K562 (cell line): Measurements from ENCODE around the gene ZNF362. TPM values are rescaled to one million over a fixed set of nuclear protein-coding genes. Genes with fewer than 3 reads are reported as not detected.

Source experiments
- DNMT1 ChIP-seq: fragments of 450-650 bp; IDR thresholded peaks from 2 replicates; pipeline ENCODE4 v1.6.1; 2016; ENCODE audit warnings: antibody characterized with exemption, mild to moderate bottlenecking
- HMBOX1 ChIP-seq: sonication (generic); IDR thresholded peaks from 2 replicates; pipeline ENCODE4 v1.6.1; 2016
- NFXL1 ChIP-seq: fragments of 450-650 bp; formaldehyde crosslinking; IDR thresholded peaks from 2 replicates; pipeline ENCODE4 v1.4.0; 2021; ENCODE audit warnings: mild to moderate bottlenecking
- PCBP1 ChIP-seq: fragments of 200-400 bp; formaldehyde crosslinking; IDR thresholded peaks from 2 replicates; pipeline ENCODE4 v1.6.1; 2018; ENCODE audit warnings: mild to moderate bottlenecking, low read depth, low read length; ENCODE audit not compliant: poor library complexity, severe bottlenecking
- PHF8 ChIP-seq: fragments of 200-600 bp; sonication (generic); IDR thresholded peaks from 2 replicates; pipeline ENCODE4 v1.6.1; 2012; ENCODE audit warnings: mixed run types, mild to moderate bottlenecking, inconsistent platforms, low read length, moderate library complexity, borderline replicate concordance
- POLR2H ChIP-seq: IDR thresholded peaks from 2 replicates; pipeline ENCODE4 v1.6.1; 2016; ENCODE audit warnings: missing genetic modification characterization, low read depth, mild to moderate bottlenecking, control low read depth, missing compliant biosample characterization, moderate library complexity
- SNRNP70 ChIP-seq: fragments of 200-400 bp; formaldehyde crosslinking; optimal IDR thresholded peaks from 2 replicates; pipeline ENCODE3; 2017; ENCODE audit warnings: low read depth, low read length
- THRAP3 ChIP-seq: fragments of 450-650 bp; IDR thresholded peaks from 2 replicates; pipeline ENCODE4 v1.6.1; 2016; ENCODE audit warnings: mild to moderate bottlenecking, inconsistent platforms, borderline replicate concordance
- TSHZ1 ChIP-seq: fragments of 250-450 bp; sonication (Bioruptor Pico); IDR thresholded peaks from 2 replicates; pipeline ENCODE4 v1.4.0; 2020; ENCODE audit warnings: mild to moderate bottlenecking, moderate library complexity
- ZNF12 ChIP-seq: sonication (generic); formaldehyde crosslinking; IDR thresholded peaks from 2 replicates; pipeline ENCODE4 v1.4.0; 2020; ENCODE audit warnings: mild to moderate bottlenecking, missing genetic modification reagents
- polyA plus RNA-seq, 8 experiments: library from polyadenylated mRNA; depleted of rRNA in 4 of 8; stranded (reverse) in 5 of 8; unstranded in 3 of 8; fragments of >200 nt; fragmentation: Nextera tagmentation in 2 of 8; fragmentation: Illumina TruSeq in 1 of 8; extraction: Ambion mirVana in 2 of 8; extraction: Trizol in 1 of 8; gene quantifications; 2 replicates each; pipeline versions ENCODE4 v1.2.1 to v1.2.3, GENCODE V29; 2011 to 2014; ENCODE audit warnings: inconsistent platforms in 1 of 8, missing spikeins in 1 of 8
- total RNA-seq, 7 experiments: library from RNA; depleted of rRNA in 6 of 7; stranded (reverse); fragments of >200 nt in 6 of 7; fragmentation: Illumina TruSeq in 2 of 7; extraction: Trizol in 2 of 7; gene quantifications; 2 replicates each; pipeline versions ENCODE4 v1.2.1 to v1.2.3, GENCODE V29; 2011 to 2021; ENCODE audit warnings: low replicate concordance in 1 of 7

ZNF362 gene
- total and polyA plus RNA-seq, 9 of the 15 experiments (the other 6 are each of a cell fraction or from before 2014, with no cell fraction given) = 0.01 to 1.1 (median 0.35) TPM; not detected in 1

- TF ChIP-seq PCBP1 (no peak), DNMT1 (no peak), SNRNP70 (no peak), ZNF12 (CRISPR knock-in tag) (no peak), HMBOX1 (no peak), POLR2H (tag) (no peak), NFXL1 (CRISPR knock-in tag) (no peak), PHF8 (no peak), THRAP3 (no peak), TSHZ1 (no peak)
These were observed 35.5 kb upstream of the ZNF362 start (continued) for GRCh38 chr1:33220676-33221384.
